Chondrocyte (in vitro differentiated cells): ENCODE measurements around the gene PALS1. TPM values are rescaled to one million over a fixed set of nuclear protein-coding genes. Genes with fewer than 3 reads are reported as not detected.

Experiments used
- DNase-seq: peaks from one replicate; pipeline ENCODE4 v3.0.0; 2021; ENCODE audit warnings: mixed read lengths, low spot score
- H3K27ac Mint-ChIP-seq: one replicate; pipeline ENCODE4 v1.8.0; 2021; ENCODE audit warnings: mild to moderate bottlenecking, moderate library complexity, mixed read lengths; ENCODE audit not compliant: unreplicated experiment
- H3K27me3 Mint-ChIP-seq: 2 replicates; pipeline ENCODE4 v1.8.0; 2021; ENCODE audit warnings: low read depth, mixed read lengths
- H3K36me3 Mint-ChIP-seq: 2 replicates; pipeline ENCODE4 v1.8.0; 2021; ENCODE audit warnings: low read depth, mixed read lengths
- H3K4me1 Mint-ChIP-seq: 2 replicates; pipeline ENCODE4 v1.8.0; 2021; ENCODE audit warnings: low read depth, mild to moderate bottlenecking, mixed read lengths
- H3K4me3 Mint-ChIP-seq: one replicate; pipeline ENCODE4 v1.8.0; 2021; ENCODE audit warnings: mild to moderate bottlenecking, moderate library complexity, mixed read lengths; ENCODE audit not compliant: unreplicated experiment
- H3K9me3 Mint-ChIP-seq: 2 replicates; pipeline ENCODE4 v1.8.0; 2021; ENCODE audit warnings: low read depth, mixed read lengths
- CTCF ChIP-seq: fragments of 200-600 bp; sonication (generic); IDR thresholded peaks from 2 replicates; pipeline ENCODE4 v1.5.0; 2021; ENCODE audit warnings: antibody characterized with exemption, mild to moderate bottlenecking, moderate library complexity
- total RNA-seq: library from RNA; stranded (reverse); gene quantifications from 3 replicates; pipeline ENCODE4 v1.2.1, GENCODE V29; 2021

The PALS1 gene
- total RNA-seq, 1 donor from 2014 or later: 12.5 TPM

GRCh38 chr14:67228325-67228984, 12.8 kb upstream of the PALS1 start:
- no peak overlapping the region for H3K4me3 Mint-ChIP-seq
- TF ChIP-seq CTCF: no peak
- H3K27ac Mint-ChIP-seq: no peak overlapping the region
- no peaks in the 10 kb centered on the region for H3K36me3 Mint-ChIP-seq
- H3K4me1 Mint-ChIP-seq: no peaks in the 10 kb centered on the region
- no peaks in the 10 kb centered on the region for H3K9me3 Mint-ChIP-seq
- no peak for DNase-seq
- H3K27me3 Mint-ChIP-seq: no peaks in the 10 kb centered on the region

- no peak for TF ChIP-seq CTCF
- no peaks in the 10 kb centered on the region for H3K36me3 Mint-ChIP-seq
- no peaks in the 10 kb centered on the region for H3K4me1 Mint-ChIP-seq
- H3K27ac Mint-ChIP-seq: no peak overlapping the region
- H3K9me3 Mint-ChIP-seq: no peaks in the 10 kb centered on the region
- DNase-seq: no peak
- no peaks in the 10 kb centered on the region for H3K27me3 Mint-ChIP-seq
- no peak overlapping the region for H3K4me3 Mint-ChIP-seq
Measured at GRCh38 chr14:67232066-67232465, 9.2 kb upstream of the PALS1 start.

GRCh38 chr14:67232621-67233020, 8.6 kb upstream of the PALS1 start:
- no peaks in the 10 kb centered on the region for H3K4me1 Mint-ChIP-seq
- H3K36me3 Mint-ChIP-seq: no peaks in the 10 kb centered on the region
- H3K27ac Mint-ChIP-seq: no peak overlapping the region
- H3K4me3 Mint-ChIP-seq: no peak overlapping the region
- no peaks in the 10 kb centered on the region for H3K27me3 Mint-ChIP-seq
- TF ChIP-seq CTCF: no peak
- H3K9me3 Mint-ChIP-seq: no peaks in the 10 kb centered on the region
- DNase-seq: no peak

- Mint-ChIP-seq H3K27me3 (no peaks in the 10 kb centered on the region), H3K36me3 (no peaks in the 10 kb centered on the region), H3K27ac (no peak overlapping the region), H3K4me3 (no peak overlapping the region), H3K9me3 (no peaks in the 10 kb centered on the region), H3K4me1 (peaks cover 16% of the 10 kb centered on the region)
- no peak for TF ChIP-seq CTCF
- no peak for DNase-seq
Measured at GRCh38 chr14:67237591-67237990, 3.6 kb upstream of the PALS1 start.

- no peak for DNase-seq
- no peaks in the 10 kb centered on the region for H3K9me3 Mint-ChIP-seq
- no peak for TF ChIP-seq CTCF
- H3K36me3 Mint-ChIP-seq: no peaks in the 10 kb centered on the region
- no peak overlapping the region for H3K27ac Mint-ChIP-seq
- H3K4me1 Mint-ChIP-seq: peaks cover 25% of the 10 kb centered on the region
- peak overlapping the region; percentile 83 for H3K4me3 Mint-ChIP-seq
- H3K27me3 Mint-ChIP-seq: no peaks in the 10 kb centered on the region
Measured at GRCh38 chr14:67239582-67239981, 1.7 kb upstream of the PALS1 start.
